Hematopoietic multipotent progenitor cell treated with erythropoietin and hydrocortisone succinate and interleukin-3 and kit ligand, for 17 days (in vitro differentiated cells): ENCODE measurements around the gene DRC7.
"Not testable (repeated sequence)": the region's sequence is repeated elsewhere in the genome, so short reads cannot be mapped to it uniquely, and the experiment has no call there.

Experiments used
- DNase-seq: peaks from one replicate; pipeline ENCODE4 v3.0.0-alpha.2; 2015; ENCODE audit warnings: low spot score

DRC7 gene

GRCh38 chr16:57693550-57693949, 1.1 kb upstream of the DRC7 start:
- DNase-seq = no peak

- DNase-seq = no peak
These were observed 328 bp upstream of the DRC7 start for GRCh38 chr16:57694231-57694724.

- peak; percentile 37 for DNase-seq
These were observed 1.1 kb downstream of the DRC7 start for GRCh38 chr16:57695680-57696069.

- no peak for DNase-seq
These were observed 1.6 kb downstream of the DRC7 start for GRCh38 chr16:57696240-57696639.

- no peak for DNase-seq
These were observed 3.4 kb downstream of the DRC7 start for GRCh38 chr16:57697896-57698537.

GRCh38 chr16:57698812-57699405, 4.3 kb downstream of the DRC7 start:
- DNase-seq = no peak

- no peak for DNase-seq
These were observed 4.9 kb downstream of the DRC7 start for GRCh38 chr16:57699481-57699880.

GRCh38 chr16:57699899-57700298, 5.3 kb downstream of the DRC7 start:
- no peak for DNase-seq

- DNase-seq = no peak
These were observed 6.4 kb downstream of the DRC7 start for GRCh38 chr16:57700781-57701551.

GRCh38 chr16:57701759-57702371, 7.3 kb downstream of the DRC7 start:
- DNase-seq = no peak

GRCh38 chr16:57703416-57704010, 8.9 kb downstream of the DRC7 start:
- DNase-seq = no peak

- DNase-seq = no peak
These were observed 9.7 kb downstream of the DRC7 start for GRCh38 chr16:57704011-57704904.

GRCh38 chr16:57704905-57705852, 10.6 kb downstream of the DRC7 start:
- no peak for DNase-seq

GRCh38 chr16:57706717-57707116, 12.1 kb downstream of the DRC7 start:
- no peak for DNase-seq

- DNase-seq = no peak
These were observed 12.7 kb downstream of the DRC7 start for GRCh38 chr16:57707331-57707730.

GRCh38 chr16:57708168-57708567, 13.6 kb downstream of the DRC7 start:
- no peak for DNase-seq

- DNase-seq = no peak
These were observed 15.1 kb downstream of the DRC7 start for GRCh38 chr16:57709663-57710062.

- DNase-seq = no peak
These were observed 16.7 kb downstream of the DRC7 start for GRCh38 chr16:57711346-57711745.

- DNase-seq = no peak
These were observed 17.4 kb downstream of the DRC7 start for GRCh38 chr16:57711993-57712392.

- DNase-seq = not testable (repeated sequence)
These were observed 18.0 kb downstream of the DRC7 start for GRCh38 chr16:57712569-57712968.
